ENCODE data around the gene PLCB4. TPM values are rescaled to one million over a fixed set of nuclear protein-coding genes. Genes with fewer than 3 reads are reported as not detected.

The PLCB4 gene
- total RNA-seq, 1 donor from 2014 or later = 16.4 TPM

GRCh38 chr20:9103955-9104354, 35.1 kb downstream of the PLCB4 start:
- DNase-seq = no peak

DNA sequence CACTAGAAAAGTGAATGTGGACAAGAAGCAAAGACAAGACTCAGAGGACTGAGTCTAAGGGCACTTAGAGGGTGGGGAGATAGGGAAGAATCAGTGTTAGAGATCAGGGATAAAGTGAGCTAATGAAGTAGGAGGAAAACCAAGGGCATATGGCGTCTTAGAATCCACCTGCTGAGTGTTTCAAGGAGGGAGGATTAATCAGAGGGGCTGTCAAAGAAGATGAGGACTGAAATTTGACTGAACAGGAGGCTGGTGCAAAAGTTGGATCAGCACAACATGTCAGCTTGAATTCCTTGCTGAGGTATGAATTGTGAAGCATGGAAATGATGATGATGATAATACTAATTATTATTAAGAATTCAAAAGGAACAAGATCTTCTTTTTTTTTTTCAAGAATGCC, 39.4 kb downstream of the PLCB4 start:
- no peak for DNase-seq

DNA sequence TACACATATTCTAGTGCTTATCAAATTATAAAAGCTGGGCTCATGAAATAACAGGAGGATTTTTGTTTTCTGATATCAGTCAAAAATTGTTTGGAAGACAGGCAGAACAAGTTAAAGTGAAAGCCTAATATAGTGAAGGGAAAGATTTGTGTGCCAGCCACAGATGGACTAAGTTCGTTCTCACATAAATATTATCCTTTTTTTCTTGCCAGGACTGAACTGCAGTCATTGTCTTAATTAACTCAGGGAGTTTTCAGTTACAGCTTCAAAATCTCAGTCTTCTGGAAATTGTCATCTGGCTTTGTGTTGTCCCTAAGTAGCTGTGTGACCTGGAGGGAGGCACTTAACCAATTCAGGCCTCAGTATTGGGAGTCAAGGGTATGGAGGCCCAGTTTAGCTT, 40.7 kb downstream of the PLCB4 start:
- DNase-seq = no peak

DNA sequence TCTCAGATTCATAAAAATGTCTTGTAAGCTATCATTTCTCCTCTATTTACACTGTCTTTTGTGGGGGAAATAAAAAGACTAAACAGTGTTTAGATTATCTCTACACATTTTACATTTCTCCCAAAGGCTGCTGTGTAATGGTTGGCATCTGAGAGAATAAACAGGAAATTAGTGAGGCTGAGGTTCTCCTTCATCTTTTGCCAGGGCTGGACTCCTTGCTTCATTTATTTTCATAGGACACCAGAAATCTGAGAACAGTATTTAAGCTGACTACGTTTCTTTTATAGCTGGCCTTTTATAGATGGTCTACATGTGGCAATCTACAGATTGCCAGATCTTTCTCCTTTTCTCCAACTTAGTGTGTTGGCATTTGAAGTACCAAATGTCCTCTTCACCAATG, 41.5 kb downstream of the PLCB4 start:
- peak; percentile 35 for DNase-seq

DNA sequence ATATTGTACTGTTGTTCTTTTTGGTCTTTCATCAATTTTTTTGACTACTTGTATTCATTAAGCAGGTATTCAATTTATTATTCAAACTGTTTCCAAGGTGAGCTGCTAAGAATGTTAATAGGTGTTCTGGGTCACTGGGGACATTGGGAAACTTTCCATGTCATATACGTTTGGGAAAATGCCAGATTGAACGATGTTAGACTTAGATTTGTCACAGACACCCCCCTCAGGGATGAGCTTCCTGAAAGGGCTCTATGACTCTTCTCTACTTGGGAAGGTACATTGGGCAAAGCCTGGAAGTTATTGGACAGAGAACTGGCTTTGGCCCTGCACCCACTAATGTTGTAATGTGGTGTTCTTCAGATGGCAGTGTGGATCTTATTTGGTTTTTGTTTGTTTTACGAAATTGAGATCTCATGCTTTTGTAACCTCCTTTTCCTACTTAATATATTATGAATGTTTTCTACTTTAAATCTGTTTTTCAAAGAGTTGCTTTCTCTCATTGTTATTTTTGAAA, 42.1 kb downstream of the PLCB4 start:
- DNase-seq = no peak

DNA sequence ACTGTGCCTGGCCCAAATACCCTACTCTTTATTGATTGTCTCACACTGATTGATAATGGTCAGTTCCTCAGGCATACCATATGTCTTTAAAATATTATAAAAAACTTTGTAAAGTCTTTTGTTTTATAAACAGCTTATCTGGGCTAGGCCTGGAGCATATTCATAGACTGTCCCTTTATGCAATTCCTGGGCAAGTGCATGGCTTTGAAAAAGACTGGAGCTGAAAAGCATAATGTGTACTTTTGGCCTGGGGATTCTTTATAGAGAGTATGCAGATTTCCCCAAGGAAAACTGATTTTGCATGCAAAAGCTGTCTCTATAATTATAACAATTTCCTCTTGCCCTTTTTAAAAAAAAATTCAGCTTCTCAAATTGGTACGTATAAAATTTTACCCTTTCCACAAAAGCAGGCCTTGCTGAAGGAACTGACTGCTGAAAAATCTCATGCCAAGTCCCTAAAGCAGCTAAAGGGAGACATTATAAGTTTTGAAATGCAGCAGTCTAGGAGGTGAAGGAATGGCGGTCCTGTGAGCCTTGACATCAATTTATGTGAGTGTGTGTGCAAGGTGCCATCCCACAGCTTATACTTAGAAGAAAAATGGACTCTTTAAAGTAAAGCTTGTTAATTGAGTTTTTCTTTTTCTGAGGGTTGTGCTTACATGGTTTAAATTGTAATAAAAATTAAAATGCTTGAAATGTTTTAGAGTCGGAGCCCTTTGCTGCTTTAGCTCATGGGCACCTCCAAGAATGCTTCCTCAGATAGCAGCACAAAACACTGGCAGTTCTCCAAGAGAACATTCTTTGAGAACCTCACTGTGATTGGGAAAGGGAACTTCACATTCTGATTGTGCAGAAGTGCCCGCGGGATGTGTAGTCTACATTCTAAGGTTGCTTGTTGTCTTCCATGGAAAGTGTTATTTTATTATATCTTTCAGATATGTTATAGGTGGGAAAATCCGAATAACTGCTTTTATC, 43.9 kb downstream of the PLCB4 start:
- DNase-seq = peak; percentile 39

DNA sequence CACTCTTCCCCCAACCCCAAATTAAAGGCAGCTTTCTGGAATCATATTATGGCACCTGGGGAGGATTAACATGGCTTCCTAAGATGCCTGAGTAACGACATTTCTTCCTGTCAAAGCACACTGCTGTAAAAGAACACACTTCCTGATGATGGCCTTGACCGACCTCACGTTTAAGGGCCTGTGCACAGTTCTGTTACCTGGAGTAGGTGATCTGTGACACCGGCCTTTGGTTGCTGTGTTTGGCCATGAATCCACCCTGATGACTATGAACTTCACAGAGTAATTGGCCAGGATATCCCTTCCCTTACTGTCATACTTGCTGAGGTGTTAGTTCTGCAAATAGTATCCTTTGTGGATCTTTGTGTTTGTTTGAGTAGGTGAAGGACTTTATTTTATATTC, 45.8 kb downstream of the PLCB4 start:
- no peak for DNase-seq

DNA sequence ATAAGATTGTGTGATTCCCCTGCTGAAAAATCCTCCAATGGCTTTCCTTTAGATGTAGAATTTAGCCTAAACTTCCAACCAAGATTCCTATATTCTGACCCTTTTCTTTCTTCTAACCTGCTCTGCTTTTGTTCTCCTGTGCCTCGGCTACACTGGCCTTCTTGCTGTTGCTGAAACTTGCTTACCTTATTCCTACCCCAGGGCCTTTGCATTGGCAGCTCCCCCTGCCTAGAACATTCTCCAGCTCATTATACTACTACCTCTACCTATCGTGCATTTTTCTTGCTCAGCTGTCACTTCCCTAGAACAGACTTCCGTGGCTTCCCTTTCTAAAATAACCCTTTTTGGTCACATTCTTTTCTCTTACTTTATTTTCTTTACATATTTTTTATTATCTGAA, 48.7 kb downstream of the PLCB4 start:
- no peak for DNase-seq

- DNase-seq = peak; percentile 72
These were observed 50.9 kb downstream of the PLCB4 start for GRCh38 chr20:9119776-9120175.

- no peak for DNase-seq
These were observed 52.3 kb downstream of the PLCB4 start for GRCh38 chr20:9121211-9121610.

GRCh38 chr20:9122571-9122970, 53.7 kb downstream of the PLCB4 start:
- DNase-seq = no peak

GRCh38 chr20:9126527-9126926, 57.6 kb downstream of the PLCB4 start:
- DNase-seq = no peak

DNA sequence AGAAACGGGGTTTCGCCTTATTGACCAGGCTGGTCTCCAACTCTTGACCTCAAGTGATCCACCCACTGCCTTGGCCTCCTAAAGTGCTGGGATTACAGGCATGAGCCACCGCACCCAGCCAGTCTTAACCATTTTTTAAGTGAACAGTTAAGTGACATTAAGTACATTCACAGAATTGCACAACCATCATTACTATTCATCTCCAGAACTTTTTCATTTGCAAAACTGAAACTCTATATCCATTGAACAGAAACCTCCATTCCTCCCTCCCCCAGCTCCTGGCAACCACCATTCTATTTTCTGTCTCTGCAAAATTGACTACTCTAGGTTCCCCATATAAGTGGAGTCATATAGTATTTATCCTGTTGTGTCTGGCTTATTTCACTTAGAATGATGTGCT, 59.7 kb downstream of the PLCB4 start:
- DNase-seq = no peak

DNA sequence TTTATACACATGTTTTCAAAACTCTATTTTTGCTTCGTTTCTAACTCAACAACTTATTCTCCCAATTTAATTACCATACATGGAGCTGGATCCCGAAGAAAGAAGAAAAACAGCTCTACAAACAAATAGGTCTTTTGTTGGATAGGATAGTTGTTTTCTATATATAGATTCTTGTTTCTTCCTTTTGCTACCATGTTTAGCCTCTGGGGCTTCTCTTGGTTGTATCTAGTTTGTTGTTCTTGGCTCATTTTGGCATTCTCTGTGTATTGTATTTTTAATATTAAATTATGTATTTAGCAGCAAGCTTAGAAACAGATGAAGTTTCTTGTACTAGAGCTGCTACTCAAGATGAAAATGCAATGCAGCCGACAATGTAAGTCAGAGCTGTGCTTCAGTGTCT, 60.9 kb downstream of the PLCB4 start:
- peak; percentile 59 for DNase-seq

- no peak for DNase-seq
These were observed 61.6 kb downstream of the PLCB4 start for GRCh38 chr20:9130521-9130920.

DNA sequence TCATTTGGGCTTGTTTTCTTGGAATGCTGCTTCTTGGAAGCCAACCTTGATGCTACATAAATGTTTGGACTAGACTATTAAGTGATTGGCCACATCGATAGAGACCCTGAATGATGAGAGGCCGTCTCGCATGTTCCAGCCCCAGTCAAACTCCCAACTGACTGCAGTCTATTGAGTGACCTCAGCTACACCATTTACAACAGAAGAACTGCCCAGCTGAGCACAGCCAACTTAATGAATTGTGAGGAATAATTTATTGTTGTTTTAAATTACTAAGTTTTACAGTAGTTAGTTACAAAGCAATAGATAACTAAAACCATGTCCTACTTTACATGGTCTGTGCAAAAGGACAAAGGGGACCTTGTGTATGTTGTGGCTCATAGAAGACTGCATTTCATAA, 63.0 kb downstream of the PLCB4 start:
- no peak for DNase-seq

GRCh38 chr20:9134346-9134745, 65.5 kb downstream of the PLCB4 start:
- no peak for DNase-seq

- no peak for DNase-seq
These were observed 67.2 kb downstream of the PLCB4 start for GRCh38 chr20:9136114-9136513.

GRCh38 chr20:9137001-9137400, 68.1 kb downstream of the PLCB4 start:
- no peak for DNase-seq

GRCh38 chr20:9139106-9139833, 70.4 kb downstream of the PLCB4 start:
- DNase-seq = no peak

DNA sequence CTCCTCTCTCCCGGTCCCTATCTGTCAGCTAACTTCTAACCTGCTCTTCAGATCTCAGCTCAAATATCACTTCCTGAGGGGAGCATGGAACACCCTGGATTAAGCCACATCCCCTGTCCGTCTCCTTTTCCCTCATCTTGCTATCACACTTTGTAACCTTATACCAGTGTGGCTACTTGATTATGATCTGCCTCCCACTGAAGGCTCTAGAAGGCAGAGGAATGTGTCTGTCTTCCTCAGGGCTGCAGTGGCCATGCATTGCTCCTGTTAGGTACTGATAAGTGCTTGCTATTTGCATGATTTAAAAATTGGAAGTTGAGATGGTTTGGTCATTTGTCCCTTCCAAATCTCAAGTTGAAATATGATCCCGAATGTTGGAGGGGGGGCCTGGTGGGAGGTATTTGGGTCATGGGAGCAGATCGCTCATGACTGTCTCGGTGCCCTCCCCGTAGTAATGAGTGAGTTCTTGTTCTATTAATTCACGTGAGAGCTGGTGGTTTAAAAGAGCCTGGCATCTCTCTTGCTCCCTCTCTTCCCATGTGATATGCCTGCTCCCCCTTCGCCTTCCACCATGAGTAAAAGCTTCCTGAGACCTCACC, 71.4 kb downstream of the PLCB4 start:
- DNase-seq = peak; percentile 18

DNA sequence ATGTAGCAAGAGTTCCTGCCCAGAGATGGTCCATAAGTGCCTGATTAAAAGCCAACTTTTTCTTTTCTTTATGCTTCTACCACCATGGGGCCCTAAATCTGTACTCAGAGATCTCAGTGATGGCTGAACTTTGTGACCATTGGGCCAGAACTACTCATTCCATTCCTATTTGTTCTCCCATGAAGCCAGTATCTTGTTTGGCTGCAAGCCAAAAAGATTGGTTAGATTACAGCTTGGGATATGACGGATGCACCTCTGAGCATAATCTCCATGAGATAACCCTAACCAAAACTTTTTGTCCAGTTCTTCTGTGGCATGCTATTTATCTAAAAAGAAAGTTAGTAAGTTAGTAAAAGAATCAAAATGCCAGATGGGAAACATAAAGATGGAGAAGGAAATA, 72.2 kb downstream of the PLCB4 start:
- DNase-seq = no peak

- DNase-seq = no peak
These were observed 73.0 kb downstream of the PLCB4 start for GRCh38 chr20:9141921-9142320.
